HCT116 (cell line): Measurements from ENCODE around the gene MOK. TPM values are rescaled to one million over a fixed set of nuclear protein-coding genes. Genes with fewer than 3 reads are reported as not detected.

Experiments used
- ATAC-seq: fragments of 200-7000 bp; cut with Tn5 transposase; 2 replicates; pipeline ENCODE4 v1.9.1; 2020; ENCODE audit warnings: mild to moderate bottlenecking, moderate library complexity
- BruUV-seq: library from RNA; stranded (reverse); fragments of 400-500 nt; replicated peaks from 2 replicates; lab custom pipeline; 2021; lab: Mats Ljungman, UMichigan
- CTCF ChIA-PET: fragments of 300-600 bp; sonication (Branson Sonifier 250); formaldehyde crosslinking; loops from one replicate; lab custom pipeline; 2021; ENCODE audit warnings: antibody characterized with exemption; lab: Charles Lee
- POLR2A ChIA-PET: fragments of 300-600, 350-600 bp; sonication (Branson Sonifier 250); formaldehyde crosslinking; loops from one replicate; lab custom pipeline; 2021; ENCODE audit warnings: antibody characterized with exemption; lab: Charles Lee
- RAD21 ChIA-PET, 2 experiments: fragments of 300-600 bp; sonication (Branson Sonifier 250); formaldehyde crosslinking; loops; one replicate each; lab custom pipeline; 2023; ENCODE audit warnings: low total read pairs in 2 of 2; ENCODE audit not compliant: uncharacterized antibody in 2 of 2, unreplicated experiment in 2 of 2, low non-redundant PET in 1 of 2; lab: Charles Lee
- DNase-seq: peaks from one replicate; pipeline ENCODE4 v3.0.0-alpha.2; 2010; ENCODE audit warnings: low read depth, low spot score
- H2AFZ ChIP-seq: fragments of 200-600 bp; shearing (Covaris generic), sonication (generic); 2 replicates; pipeline ENCODE4 v1.6.1; 2017; ENCODE audit warnings: low read depth, mixed run types, mixed read lengths, antibody characterized with exemption, low read length; ENCODE audit not compliant: poor library complexity, severe bottlenecking
- H3K27ac ChIP-seq: 2 replicates; pipeline ENCODE4 v1.5.1; 2012; ENCODE audit warnings: low read depth, low read length
- H3K27me3 ChIP-seq: fragments of 200-600 bp; sonication (generic); 2 replicates; pipeline ENCODE4 v1.6.1; 2016; ENCODE audit warnings: mixed run types, low read length, mixed read lengths; ENCODE audit not compliant: insufficient read depth
- H3K36me3 ChIP-seq, 2 experiments: fragments of 200-500 bp in 1 of 2; fragments of 200-600 bp in 1 of 2; sonication (Bioruptor generic) in 1 of 2; sonication (generic) in 1 of 2; 2 replicates each; pipeline versions ENCODE4 v1.5.1 to v1.6.1; 2014 to 2016; ENCODE audit warnings: low read length in 2 of 2, inconsistent platforms in 1 of 2, mixed read lengths in 1 of 2, mixed run types in 1 of 2; ENCODE audit not compliant: insufficient read depth in 2 of 2, control insufficient read depth in 1 of 2
- H3K4me1 ChIP-seq, 2 experiments: fragments of 200-600 bp in 1 of 2; sonication (generic) in 1 of 2; 2 replicates each; pipeline versions ENCODE4 v1.5.1 to v1.6.1; 2012 to 2017; ENCODE audit warnings: low read length in 2 of 2, inconsistent platforms in 1 of 2, mild to moderate bottlenecking in 1 of 2, mixed read lengths in 1 of 2, mixed run types in 1 of 2, moderate library complexity in 1 of 2; ENCODE audit not compliant: insufficient read depth in 2 of 2, control insufficient read depth in 1 of 2
- H3K4me2 ChIP-seq: fragments of 200-600 bp; sonication (generic); 2 replicates; pipeline ENCODE4 v1.6.1; 2017; ENCODE audit warnings: mixed run types, low read length, mixed read lengths
- H3K4me3 ChIP-seq, 2 experiments: fragments of 200-600 bp in 1 of 2; sonication (generic) in 1 of 2; replicated peaks in 1 of 2; 2 replicates each; pipeline ENCODE4 v1.5.1; 2011 to 2016; ENCODE audit warnings: low read length in 2 of 2, control low read depth in 1 of 2, low read depth in 1 of 2, mild to moderate bottlenecking in 1 of 2, mixed read lengths in 1 of 2, mixed run types in 1 of 2
- H3K79me2 ChIP-seq: fragments of 200-600 bp; sonication (generic); 2 replicates; pipeline ENCODE4 v1.6.1; 2017; ENCODE audit warnings: mild to moderate bottlenecking, mixed run types, low read length, moderate library complexity, mixed read lengths; ENCODE audit not compliant: insufficient read depth
- H3K9ac ChIP-seq: fragments of 200-600 bp; sonication (generic); 2 replicates; pipeline ENCODE4 v1.6.1; 2016; ENCODE audit warnings: low read length, mixed read lengths
- H3K9me2 ChIP-seq: fragments of 200-600 bp; sonication (generic), shearing (Covaris generic); 2 replicates; pipeline ENCODE4 v1.6.1; 2017; ENCODE audit warnings: mixed run types, mild to moderate bottlenecking, moderate library complexity; ENCODE audit not compliant: insufficient read depth
- H3K9me3 ChIP-seq, 2 experiments: fragments of 200-500 bp in 1 of 2; fragments of 200-600 bp in 1 of 2; sonication (Bioruptor generic) in 1 of 2; sonication (generic) in 1 of 2; 2 replicates each; pipeline ENCODE4 v1.6.1; 2014 to 2017; ENCODE audit warnings: low read length in 2 of 2, mixed read lengths in 2 of 2, inconsistent platforms in 1 of 2, low read depth in 1 of 2, mild to moderate bottlenecking in 1 of 2, mixed run types in 1 of 2, moderate library complexity in 1 of 2; ENCODE audit not compliant: control insufficient read depth in 1 of 2, insufficient read depth in 1 of 2
- H4K20me1 ChIP-seq: fragments of 200-600 bp; sonication (generic), shearing (Covaris generic); 2 replicates; pipeline ENCODE4 v1.6.1; 2017; ENCODE audit warnings: mixed run types, mild to moderate bottlenecking, moderate library complexity; ENCODE audit not compliant: insufficient read depth
- ATF3 ChIP-seq: IDR thresholded peaks from 2 replicates; pipeline ENCODE4 v1.6.1; 2012
- EGR1 ChIP-seq: IDR thresholded peaks from 2 replicates; pipeline ENCODE4 v1.6.1; 2012; ENCODE audit warnings: low read depth
- ELF1 ChIP-seq: IDR thresholded peaks from 2 replicates; pipeline ENCODE4 v1.6.1; 2012; ENCODE audit warnings: low read depth, borderline replicate concordance
- JUND ChIP-seq: IDR thresholded peaks from 2 replicates; pipeline ENCODE4 v1.6.1; 2012
- MAX ChIP-seq: IDR thresholded peaks from 2 replicates; pipeline ENCODE4 v1.6.1; 2012
- REST ChIP-seq: IDR thresholded peaks from 2 replicates; pipeline ENCODE4 v1.6.1; 2012; ENCODE audit warnings: low read depth
- intact Hi-C: fragments of 100-400 bp; cut with micrococcal nuclease; formaldehyde crosslinking; loops from 2 replicates; pipeline ENCODE4 v1.10.0; 2022
- total RNA-seq: library from RNA; stranded (reverse); gene quantifications from one replicate; pipeline ENCODE4 v1.2.1, GENCODE V29; 2021; ENCODE audit not compliant: unreplicated experiment

MOK gene
- total RNA-seq, 1 experiment from 2014 or later: 9.4 TPM

- no peak for TF ChIP-seq REST
Observed at GRCh38 chr14:102182190-102182589, 122.8 kb downstream of the MOK start (continued).

- intact Hi-C loops: no loop called here
- peaks cover 70% of the 10 kb centered on the region for H3K79me2 ChIP-seq
- H3K27ac ChIP-seq: no peak overlapping the region
- H4K20me1 ChIP-seq: no peaks in the 10 kb centered on the region; the same call in 1 of the 2 replicates
- POLR2A ChIA-PET: interaction anchor here (1.0 kb wide), 1 partner anchor 10 kb away, joined by 3 read pairs; no protein-coding TSS in a partner anchor
- RAD21 ChIA-PET: no interaction called here
- no peak overlapping the region for H3K9ac ChIP-seq
- BruUV-seq: no TSS peak
- no peak for ATAC-seq
- no peak overlapping the region for H2AFZ ChIP-seq
- peaks cover 18 to 28% of the 10 kb centered on the region in 2 experiments for H3K4me1 ChIP-seq
- H3K4me2 ChIP-seq: no peak overlapping the region
- TF ChIP-seq REST: no peak
- TF ChIP-seq JUND: no peak
- no peak for TF ChIP-seq ELF1
- no peak for TF ChIP-seq EGR1
- TF ChIP-seq ATF3: no peak
- TF ChIP-seq MAX: no peak
- CTCF ChIA-PET: no interaction called here
- no peak overlapping the region for H3K4me3 ChIP-seq
- no peaks in the 10 kb centered on the region for H3K36me3 ChIP-seq
- no peak for DNase-seq
- no peaks in the 10 kb centered on the region for H3K9me3 ChIP-seq
- no peaks in the 10 kb centered on the region for H3K9me2 ChIP-seq
- H3K27me3 ChIP-seq: no peaks in the 10 kb centered on the region
Observed at GRCh38 chr14:102181187-102181586, 123.8 kb downstream of the MOK start.
